T-helper 2 cell (primary cell): ENCODE measurements around the gene KLF2.

Experiments
- DNase-seq, 5 experiments: peaks; one replicate each; pipeline versions ENCODE4 v3.0.0 to v3.0.0-alpha.2; 2012 to 2022

The KLF2 gene

GRCh38 chr19:16365300-16365996, 40.8 kb downstream of the KLF2 start:
- no peak for DNase-seq

DNA sequence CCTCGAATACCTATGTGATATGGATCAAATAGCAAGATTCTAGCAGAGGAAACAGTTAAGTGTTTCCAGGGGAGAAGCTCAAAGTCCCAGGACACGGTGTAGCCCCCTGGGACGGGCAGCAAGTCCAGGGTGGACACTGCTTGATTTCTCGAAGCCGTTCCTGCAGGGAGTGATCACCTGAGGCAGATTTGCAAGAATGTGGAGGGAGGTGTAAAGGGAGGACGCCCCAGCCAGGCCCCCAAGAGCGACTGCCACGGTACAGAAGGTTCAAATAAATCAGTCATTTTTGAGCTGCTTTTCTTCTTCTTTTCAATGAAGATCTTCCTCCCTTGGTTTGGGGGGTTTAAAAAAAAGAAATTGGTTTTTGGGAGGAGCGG, 41.4 kb downstream of the KLF2 start:
- no peak for DNase-seq

- peak in 3 of 5 experiments; percentile 25 to 92 (median 69) for DNase-seq
These were observed 42.0 kb downstream of the KLF2 start for GRCh38 chr19:16366433-16367260.

GRCh38 chr19:16367261-16367683, 42.6 kb downstream of the KLF2 start:
- DNase-seq, result peak in 3 of 5 experiments; percentile 60 to 96 (median 77)

GRCh38 chr19:16368385-16369305, 44.0 kb downstream of the KLF2 start:
- DNase-seq, result peak in 4 of 5 experiments; percentile 48 to 90 (median 82)

- DNase-seq, result no peak
These were observed 44.7 kb downstream of the KLF2 start for GRCh38 chr19:16369306-16369663.

- peak; percentile 39 to 95 (median 79) for DNase-seq
These were observed 45.3 kb downstream of the KLF2 start for GRCh38 chr19:16369664-16370576.

GRCh38 chr19:16370641-16371391, 46.2 kb downstream of the KLF2 start:
- peak in 2 of 5 experiments; percentile 52 to 83 for DNase-seq

DNA sequence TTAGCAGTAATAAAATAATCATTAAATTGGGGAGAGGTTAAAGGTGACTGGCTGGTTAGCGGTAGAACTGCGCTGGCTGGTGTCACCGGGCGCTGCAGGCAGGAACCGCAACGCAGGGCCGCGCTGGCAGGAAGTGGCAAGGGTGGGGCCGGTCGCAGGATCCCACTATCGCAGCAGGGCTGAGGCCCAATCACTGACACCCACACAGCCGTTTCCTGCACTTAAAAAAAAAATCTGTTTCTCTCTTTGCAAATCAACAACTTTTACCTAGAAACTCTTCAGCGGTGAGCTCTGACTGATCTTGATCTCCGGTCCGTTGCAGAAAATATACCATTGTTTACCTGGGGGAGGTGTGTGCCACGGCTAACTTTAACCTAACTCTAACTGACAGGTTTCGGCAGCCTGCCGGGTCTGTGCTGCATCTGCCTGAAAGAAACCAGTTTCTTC, 46.9 kb downstream of the KLF2 start:
- DNase-seq, result peak; percentile 65 to 100 (median 90)

DNA sequence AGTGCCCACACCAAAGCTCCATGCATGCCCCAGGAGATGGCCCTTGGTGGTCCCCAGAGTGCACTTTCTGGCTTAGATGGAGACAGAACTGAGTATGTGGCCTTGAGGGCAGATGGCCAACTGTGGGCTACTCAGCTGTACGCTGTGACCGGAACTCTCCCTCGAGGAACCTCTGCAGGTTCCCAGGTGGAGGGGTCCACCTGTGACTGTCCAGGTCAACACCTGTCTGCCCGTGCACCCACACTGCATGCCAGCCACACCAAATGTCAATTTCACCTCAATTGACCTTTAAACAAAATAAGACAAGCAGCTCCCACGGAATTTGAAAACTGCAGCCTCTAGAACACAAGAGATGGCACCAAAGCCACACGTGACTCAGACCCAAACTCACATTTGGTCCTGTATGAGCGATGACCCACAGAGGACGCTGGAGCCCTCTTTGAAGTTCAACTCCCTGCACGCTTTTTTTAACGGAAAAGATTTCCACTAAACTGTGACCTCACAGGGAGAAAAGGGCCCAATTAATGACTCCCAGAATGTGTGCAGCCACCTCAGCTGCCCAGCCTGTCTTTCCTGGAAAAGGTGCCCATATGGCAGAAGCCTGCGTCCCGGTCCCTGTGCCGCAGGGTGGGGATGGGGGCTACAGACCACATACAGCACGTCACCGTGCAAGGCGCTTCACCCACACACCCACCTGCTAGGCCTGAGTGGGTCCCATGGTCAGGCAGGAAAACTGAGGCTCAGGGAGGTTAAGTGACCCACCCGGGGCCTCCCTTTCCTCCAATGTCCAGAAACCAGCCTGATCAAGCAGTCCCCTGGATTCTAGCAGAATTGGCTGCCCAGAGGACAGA, 47.7 kb downstream of the KLF2 start:
- peak in 1 of 5 experiments; percentile 81 for DNase-seq

GRCh38 chr19:16373079-16373478, 48.5 kb downstream of the KLF2 start:
- no peak for DNase-seq

GRCh38 chr19:16373532-16373931, 48.9 kb downstream of the KLF2 start:
- DNase-seq, result no peak

DNA sequence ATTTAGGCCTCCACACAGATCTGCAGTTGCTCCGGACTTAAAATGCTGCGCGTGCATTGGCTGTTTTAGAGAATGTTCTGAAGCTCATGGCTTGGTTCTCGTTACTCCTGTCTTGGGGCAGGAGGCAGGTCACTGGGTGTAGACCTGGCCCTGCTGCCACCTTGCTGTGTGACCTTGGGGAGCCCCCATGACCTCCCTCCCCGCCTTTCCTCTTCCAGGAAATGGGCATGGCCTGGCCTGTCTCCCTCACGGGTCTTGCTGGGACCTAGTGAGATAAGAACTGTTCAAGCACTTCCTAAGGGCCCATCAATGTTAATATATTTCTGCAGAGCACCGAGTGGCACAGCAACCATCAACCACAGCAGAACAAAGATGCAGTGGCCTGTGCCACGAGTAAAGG, 49.4 kb downstream of the KLF2 start:
- peak in 1 of 5 experiments; percentile 25 for DNase-seq

DNA sequence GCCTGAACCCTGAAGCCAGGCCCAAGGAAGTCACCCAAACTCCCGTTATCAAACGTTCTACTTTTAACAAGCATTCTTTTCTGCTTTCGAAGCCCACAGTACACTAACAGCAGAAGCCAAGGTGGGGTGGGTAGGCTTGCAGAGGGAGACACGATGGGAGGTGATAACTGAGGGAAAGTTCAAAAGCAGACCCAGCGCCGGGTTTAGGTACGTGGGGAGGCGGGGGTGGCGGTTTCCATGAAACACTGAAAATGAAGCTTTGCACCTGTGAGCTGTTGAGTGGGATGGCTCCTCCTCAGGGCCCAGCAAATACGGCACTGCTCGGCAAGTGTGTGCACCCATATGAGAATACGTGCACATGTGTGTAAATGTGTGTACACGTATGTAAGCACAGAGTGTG, 49.8 kb downstream of the KLF2 start:
- DNase-seq, result peak in 1 of 5 experiments; percentile 44

DNA sequence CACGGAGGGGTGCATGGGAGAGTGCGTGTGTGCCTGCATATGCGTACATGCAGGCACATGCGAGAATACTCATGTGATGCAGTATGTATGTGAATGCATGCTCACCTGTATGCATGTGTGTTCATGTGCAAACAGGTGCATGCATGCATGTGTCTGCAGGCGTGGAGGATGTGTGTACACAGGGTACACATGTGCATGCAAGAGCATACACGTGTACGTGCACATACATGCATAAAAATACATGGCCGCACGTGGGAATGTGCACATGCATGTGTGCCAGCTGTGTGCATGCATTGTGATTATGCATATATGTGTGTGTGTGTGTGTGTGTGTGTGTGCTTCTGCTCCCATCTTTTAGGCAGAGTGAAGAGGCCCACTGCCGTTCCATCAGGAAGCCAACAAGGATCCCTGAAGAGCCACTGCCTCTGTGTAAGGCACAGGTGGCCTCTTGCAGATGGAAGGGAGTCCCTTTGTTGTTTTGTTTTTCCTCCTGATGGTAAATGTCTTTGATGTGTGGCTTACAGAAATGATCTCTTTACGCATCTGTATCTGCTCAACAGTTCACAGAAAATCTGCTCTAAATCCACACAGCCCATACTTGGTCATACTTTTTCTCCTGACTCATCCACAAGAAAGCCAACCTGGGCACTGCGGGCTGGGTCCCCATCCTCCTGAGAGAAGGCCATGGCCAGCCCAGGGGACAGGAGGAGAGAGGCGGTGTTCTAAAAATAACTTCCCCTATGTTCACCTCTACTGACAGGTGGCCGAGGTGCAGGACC, 50.7 kb downstream of the KLF2 start:
- peak in 1 of 5 experiments; percentile 49 for DNase-seq

GRCh38 chr19:16375936-16376185, 51.2 kb downstream of the KLF2 start:
- DNase-seq, result no peak

- no peak for DNase-seq
These were observed 51.6 kb downstream of the KLF2 start for GRCh38 chr19:16376241-16376640.

GRCh38 chr19:16376649-16377048, 52.0 kb downstream of the KLF2 start:
- DNase-seq, result peak in 1 of 5 experiments; percentile 54

DNA sequence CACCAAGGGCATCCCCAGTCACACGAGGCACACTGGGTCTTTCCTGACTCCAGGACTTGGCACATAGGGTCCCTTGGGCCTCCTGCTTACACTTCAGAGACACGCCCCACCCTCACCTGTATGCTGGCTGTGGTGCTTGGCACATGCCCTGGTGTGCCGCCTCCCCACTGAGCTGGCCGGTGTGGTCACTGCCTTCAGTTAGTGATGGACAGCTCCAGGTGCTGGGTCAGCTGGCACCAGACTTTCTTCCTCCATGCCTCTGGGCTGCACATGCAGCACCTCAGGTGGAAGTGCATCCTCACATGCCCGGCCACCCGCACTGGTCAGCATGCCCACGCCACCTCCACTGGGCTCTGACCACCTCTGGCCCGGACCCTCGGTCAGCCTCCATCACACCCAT, 52.9 kb downstream of the KLF2 start:
- no peak for DNase-seq
